Glomerular endothelial cell (primary cell): Measurements from ENCODE around the gene ATP9B. TPM values are rescaled to one million over a fixed set of nuclear protein-coding genes. Genes with fewer than 3 reads are reported as not detected.

ENCODE experiments used
- DNase-seq: peaks from one replicate; pipeline ENCODE4 v3.0.0-alpha.2; 2011; ENCODE audit warnings: low read depth, low spot score; ENCODE audit errors: extremely low read depth
- total RNA-seq: library from RNA; depleted of rRNA; stranded (reverse); fragments of >200 nt; gene quantifications from 2 replicates; pipeline ENCODE4 v1.2.3, GENCODE V29; 2015

Gene ATP9B
- total RNA-seq, 1 donor from 2014 or later, result 18.6 TPM

- DNase-seq, result no peak
Observed at GRCh38 chr18:79421275-79421857, 352.2 kb downstream of the ATP9B start.

- no peak for DNase-seq
Observed at GRCh38 chr18:79422022-79422782, 353.0 kb downstream of the ATP9B start.

- no peak for DNase-seq
Observed at GRCh38 chr18:79422783-79423165, 353.6 kb downstream of the ATP9B start.

- DNase-seq, result no peak
Observed at GRCh38 chr18:79423211-79424007, 354.2 kb downstream of the ATP9B start.

GRCh38 chr18:79424008-79424565, 354.9 kb downstream of the ATP9B start:
- DNase-seq, result no peak

- no peak for DNase-seq
Observed at GRCh38 chr18:79424880-79425568, 355.8 kb downstream of the ATP9B start.

- DNase-seq, result no peak
Observed at GRCh38 chr18:79425569-79425886, 356.3 kb downstream of the ATP9B start.

GRCh38 chr18:79426376-79427300, 357.4 kb downstream of the ATP9B start:
- no peak for DNase-seq

GRCh38 chr18:79427368-79428225, 358.4 kb downstream of the ATP9B start:
- DNase-seq, result no peak

Other genes starting within 250 kb of the ATP9B start
- gene SALL3, start 89.6 kb upstream of the ATP9B start, total RNA-seq, result 0.10 and 0.41 TPM in 2 replicates